NCI-H524 treated with DMSO at 0.1 percent for 48 hours (cell line): ENCODE results near the gene POLD2.

Experiments
- DNase-seq: peaks from one replicate; lab custom pipeline; 2025; lab: John Stamatoyannopoulos, UW

Gene POLD2

DNA sequence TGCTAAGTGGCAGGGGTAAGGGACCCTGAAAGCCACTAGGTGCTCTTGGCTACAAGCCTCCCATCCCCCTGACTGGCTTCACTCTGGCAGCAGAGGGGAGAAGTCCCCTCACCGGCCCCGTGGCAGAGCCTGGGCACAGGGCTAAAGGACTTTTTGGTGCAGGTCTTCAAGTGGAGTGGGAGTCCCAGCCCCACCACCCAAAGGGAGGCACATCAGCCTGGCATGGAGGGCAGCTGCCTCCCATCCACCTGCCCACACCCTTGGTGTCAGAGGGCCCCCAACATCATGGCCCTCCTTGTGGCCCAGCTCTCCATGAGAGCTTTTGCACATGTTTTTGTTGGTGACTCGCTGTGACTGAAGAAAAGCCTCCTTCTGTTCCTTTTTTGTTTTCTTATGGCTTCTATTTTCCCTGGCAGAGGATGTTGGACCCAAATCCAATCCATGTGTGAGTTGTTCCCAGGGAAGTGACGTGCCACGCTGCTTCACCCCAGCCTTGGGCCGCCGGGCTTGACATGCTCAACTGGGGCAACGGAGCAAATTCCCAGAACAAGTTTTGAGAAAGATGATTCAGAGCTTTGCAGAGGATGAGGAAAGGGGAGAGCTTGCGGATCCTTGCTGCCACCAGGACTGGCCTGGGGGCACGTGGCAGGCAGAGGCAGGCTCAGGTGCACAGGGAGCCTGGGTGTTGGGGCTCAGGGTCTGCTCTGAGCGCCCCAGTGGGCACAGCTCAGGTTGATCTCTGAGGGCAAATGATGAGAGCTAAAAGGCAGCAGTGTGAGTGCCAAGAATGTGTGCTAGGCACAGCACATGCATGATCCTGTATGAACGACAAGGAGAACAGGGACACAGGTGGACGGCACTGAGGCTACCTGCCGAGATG is 21.1 kb downstream of the POLD2 start:
- no peak for DNase-seq

DNA sequence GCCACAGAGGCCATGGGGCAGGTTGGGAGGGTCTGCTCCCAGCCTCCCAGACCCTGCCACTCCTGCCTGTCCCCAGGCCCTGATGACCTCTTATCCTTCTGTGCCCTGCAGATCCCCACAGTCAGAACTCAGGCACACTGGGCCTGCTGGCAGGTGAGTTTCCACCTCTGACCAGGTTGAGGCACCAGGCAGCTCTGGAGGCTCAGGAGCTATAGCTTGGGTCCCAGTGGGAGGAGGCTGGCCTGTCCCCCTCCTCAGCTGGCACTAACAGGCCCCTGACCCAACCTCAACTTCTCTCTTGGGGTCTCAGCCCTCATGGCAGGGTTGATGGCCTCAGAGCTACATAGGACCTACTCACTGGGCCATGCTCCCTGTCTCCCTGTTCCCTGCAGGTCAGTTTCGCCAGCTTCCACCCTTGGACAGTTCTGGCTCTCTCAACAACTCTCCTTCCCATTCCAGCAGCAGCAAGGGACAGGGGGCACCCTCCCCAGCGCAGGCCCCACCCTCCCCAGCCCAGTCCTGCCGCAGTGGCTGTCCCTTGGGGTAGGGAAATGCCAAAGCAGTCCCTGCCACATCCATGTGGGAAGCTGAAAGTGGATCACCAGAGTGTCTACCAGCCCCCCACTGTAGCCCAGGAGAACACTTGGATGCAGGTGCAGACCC is 21.9 kb downstream of the POLD2 start:
- no peak for DNase-seq

DNA sequence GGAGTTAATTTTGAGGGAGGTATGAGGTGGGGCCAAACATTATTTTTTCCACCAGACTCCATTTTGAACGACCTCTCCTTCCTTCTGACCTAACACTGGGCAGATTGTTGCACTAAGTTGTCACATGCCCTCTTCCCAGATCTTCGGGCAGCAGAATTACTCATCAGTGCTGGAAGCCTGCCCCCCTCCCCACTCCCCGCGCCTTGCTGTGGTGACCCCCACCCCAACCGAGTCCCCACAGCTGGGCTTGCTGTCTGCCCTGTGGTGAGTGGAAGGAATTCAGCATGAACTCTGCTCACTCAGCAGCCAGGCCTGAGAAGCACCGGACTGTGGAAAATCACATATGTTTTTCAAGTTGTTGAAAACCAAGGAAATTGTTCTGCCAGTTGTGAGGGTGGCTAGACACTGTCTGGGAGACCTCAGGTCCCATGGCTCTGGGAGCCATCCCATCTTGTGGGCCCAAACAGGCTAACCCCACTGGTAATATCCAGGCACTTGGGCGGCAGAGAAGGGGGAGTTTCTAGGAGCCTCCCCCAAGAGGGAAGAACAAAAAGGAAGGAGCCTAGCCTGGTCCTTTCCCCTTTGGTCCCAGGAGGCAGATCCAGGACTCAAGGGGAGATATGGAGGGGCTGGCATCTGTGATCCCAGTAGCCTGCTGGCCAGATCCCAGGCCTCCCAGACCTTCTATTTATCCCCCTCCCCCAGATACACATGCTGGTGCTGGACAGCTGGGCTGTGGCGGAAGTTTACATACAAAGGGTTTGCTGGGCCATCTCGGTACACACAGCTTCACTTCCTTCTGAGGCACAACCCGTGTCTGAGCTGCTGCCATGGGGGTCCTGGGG is 22.7 kb downstream of the POLD2 start:
- DNase-seq, result no peak

DNA sequence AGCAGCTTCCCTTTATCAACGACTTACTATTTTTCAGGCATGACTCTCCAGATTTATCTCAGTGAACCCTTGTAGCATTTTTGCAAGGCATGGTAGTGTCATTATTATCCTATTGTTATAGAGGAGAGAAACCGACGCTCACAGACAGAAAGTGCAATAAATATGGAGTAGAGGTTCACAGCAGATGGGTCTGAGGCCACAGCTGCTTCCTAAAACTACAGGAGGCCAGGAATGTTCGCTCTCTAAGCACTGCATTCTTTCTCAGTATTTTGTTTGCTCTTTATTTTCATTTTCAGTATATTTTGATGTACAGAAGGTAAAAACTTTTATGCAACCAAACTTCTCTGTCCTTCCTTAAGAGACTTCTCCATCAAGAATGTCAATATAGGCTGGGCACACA is 23.7 kb downstream of the POLD2 start:
- DNase-seq, result no peak

DNA sequence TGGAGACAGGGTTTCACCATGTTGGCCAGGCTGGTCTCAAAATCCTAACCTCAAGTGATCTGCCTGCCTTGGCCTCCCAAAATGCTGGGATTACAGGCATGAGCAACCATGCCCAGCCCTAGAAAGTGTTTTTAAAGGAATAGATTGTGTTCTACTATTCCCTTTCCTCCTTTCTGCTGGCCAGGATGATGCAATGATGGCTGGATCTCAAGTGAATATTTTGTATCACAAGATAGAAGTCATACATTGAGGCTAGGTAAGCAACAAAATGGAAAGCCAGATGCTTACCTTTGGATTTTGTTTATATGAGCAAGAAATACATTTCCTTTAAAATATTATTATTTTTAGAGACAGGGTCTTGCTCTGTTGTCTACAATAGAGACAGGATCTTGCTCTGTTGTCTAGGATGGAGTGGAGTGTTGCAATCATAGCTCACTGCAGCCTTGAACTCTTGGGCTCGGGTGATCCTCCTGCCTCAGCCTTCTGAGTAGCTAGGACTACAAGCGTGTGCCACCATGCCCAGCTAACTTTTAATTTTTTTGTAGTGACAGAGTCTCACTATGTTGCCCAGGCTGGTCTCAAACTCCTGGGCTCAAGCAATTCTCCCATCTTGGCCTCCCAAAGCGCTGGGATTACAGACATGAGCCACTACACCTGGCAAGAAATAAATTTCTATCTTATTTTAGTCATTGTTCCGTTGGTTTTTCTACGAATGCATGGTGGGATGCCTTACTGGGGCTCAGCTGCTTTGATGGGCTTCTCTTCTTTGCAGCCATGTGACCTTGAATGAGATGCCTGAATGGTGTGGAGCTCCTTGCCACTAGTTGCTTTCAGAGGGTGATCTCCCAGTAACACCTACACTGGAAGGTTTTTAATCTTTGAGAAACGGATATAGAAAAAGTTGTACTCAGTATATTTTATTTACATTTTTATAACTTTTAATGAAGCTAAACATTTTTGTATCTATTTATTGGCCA is 25.0 kb downstream of the POLD2 start:
- no peak for DNase-seq

DNA sequence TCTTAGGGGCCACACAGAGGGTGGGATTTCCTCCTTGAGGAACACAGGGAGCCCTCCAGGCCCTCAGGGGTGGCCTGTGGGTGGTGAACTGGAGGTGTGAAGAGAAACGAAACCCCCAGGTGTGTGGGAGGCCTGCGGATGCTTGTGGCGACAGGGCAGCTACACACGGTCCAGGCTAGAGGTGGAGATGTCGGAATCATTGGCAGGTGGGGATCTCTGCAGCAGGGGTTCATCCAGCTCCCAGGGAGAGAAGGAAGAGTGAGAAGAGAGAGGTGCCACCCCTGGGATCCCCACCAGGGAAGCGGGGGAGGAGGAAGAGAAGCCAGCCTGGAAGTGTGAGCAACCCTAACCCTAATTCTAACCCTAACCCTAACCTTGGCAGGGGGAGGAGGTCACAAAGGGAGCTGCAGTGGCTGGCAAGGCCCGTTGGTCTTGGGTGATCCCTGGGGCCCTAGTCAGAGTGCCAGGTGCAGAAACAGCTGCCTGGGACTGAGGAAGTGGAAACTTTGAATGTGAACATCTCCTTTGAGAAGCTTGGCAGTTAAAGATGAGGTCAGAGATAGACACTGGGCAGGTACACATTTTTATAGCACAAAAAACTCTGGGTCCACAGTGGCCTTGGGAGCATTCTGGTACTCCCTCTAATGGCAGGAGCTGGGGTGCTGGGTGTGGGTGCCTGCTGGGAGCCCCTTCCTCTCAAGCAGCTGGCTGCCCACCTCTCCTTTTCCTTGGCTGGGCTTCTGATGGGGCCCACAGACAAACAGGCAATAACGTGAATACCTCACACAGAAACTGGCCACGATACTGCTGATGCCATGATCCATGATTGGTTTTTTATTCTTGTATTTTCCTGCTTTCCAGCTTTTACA is 26.1 kb downstream of the POLD2 start:
- no peak for DNase-seq

DNA sequence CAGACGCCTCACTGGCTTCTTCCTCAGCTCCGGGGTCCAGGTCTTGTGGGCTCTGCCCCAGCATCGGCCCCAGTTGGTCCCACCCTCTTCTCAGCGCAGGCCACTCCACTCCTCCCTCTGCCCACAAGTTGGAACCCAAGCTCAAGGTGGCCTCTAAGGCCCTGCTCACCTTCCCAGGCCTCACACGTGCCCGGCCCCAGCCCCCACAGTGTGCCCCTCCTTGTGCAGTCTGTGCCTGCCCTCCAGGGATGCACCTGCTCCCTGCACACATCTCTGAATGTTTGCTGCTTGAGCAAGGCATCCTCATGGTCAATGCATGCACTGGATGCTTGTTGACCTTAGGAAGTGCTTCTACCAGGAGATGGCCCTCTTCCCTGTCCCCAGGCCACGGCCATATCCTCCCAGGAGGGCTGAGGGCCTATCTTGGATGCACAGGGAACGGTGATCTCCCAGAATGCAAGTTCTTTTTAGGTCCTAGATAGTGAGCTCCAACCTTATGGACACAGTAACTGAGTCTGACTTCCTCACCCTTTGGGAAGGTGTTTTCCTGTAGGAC is 26.9 kb downstream of the POLD2 start:
- no peak for DNase-seq

DNA sequence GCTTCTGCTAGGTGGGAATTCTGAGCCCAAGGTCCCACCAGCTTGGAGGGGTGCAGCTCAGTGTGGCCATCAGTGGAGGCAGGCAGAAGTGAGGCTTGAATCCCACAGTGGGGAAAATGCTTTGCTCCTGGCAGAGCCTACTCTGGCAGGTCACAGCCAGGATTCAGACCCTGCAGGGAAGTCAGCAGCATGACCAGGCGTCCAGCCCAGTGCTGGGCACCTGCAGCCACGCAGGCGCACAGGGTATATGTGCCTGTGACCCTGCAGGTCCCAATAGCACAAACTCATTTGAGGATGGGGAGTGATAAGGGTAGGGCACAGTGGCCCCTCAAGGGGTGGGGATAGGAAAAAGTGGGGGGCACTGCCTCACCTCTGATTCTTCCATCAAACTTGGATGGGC is 27.6 kb downstream of the POLD2 start:
- no peak for DNase-seq

DNA sequence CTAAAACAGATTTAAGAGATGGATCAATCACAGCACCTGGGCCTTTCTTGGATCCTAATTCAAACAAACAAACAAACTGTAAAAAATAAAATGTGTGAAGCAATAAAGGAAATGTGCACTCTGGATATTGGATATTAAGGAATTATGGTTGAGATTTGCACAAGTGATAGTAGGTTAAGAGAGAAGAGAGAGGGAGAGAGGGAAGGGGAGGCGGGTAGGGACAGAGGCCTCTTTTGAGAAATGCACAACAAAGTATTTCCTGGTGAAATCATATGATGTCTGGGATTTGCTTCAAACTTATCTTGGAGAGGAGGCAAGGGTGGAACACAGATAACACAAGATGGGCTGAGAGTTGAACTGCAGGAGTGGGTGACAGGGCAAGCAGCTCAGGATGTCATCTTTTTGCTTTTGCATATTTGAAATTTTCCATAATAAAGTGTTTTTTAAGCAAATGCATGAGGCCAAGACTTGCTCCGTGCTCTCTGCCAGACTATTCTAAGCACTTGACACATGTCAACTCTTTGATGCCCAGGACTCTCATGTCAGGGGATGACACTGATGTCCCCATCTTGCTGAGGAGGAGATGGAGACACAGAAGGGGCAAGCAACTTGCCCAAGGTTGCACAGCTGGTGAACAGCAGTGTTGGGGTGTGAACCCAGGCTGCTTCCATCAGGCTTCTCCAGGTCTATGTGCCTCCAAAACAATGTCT is 28.3 kb downstream of the POLD2 start:
- DNase-seq, result no peak

DNA sequence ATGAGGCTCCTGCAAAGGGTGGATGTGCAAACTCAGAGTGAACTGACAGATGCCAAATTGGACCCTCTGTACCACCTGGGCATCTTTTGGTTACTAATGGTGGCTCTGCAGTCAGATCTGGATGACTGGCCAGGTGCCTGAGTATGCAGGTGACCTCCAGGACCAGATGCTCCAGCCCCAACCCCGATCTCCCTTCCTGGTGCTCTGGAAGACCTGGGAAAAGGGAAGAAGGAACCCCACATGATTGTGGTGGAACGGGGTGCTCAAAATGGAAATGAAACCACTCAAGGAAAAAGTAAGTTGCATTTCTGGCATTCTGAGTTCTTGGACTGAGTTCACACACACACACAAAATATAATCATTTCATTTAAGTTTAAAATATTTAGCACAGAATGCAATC is 29.0 kb downstream of the POLD2 start:
- DNase-seq, result no peak

DNA sequence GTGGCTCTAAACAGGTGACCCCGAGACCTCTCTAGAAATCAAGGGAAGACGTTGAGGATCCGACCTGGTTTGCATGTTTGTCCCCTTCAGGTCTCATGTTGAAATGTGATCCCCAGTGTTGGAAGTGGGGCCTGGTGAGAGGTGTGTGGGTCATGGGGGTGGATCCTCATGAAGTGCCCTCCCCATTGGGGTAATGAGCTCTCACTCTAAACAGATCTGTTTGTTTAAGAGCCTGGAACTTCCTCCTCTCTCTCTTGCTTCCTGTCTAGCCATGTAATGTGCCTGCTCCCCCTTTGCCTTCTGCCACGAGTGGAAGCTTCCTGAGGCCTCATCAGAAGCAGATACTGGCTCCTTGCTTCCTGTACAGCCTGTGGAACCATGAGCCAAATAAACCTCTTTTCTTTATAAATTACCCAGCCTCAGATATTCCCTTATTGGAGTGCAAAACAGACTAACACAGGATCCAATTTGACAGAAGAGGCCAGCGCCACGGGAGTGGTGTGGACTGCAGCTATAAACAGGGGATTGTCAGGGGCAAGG is 30.2 kb downstream of the POLD2 start:
- DNase-seq, result no peak

DNA sequence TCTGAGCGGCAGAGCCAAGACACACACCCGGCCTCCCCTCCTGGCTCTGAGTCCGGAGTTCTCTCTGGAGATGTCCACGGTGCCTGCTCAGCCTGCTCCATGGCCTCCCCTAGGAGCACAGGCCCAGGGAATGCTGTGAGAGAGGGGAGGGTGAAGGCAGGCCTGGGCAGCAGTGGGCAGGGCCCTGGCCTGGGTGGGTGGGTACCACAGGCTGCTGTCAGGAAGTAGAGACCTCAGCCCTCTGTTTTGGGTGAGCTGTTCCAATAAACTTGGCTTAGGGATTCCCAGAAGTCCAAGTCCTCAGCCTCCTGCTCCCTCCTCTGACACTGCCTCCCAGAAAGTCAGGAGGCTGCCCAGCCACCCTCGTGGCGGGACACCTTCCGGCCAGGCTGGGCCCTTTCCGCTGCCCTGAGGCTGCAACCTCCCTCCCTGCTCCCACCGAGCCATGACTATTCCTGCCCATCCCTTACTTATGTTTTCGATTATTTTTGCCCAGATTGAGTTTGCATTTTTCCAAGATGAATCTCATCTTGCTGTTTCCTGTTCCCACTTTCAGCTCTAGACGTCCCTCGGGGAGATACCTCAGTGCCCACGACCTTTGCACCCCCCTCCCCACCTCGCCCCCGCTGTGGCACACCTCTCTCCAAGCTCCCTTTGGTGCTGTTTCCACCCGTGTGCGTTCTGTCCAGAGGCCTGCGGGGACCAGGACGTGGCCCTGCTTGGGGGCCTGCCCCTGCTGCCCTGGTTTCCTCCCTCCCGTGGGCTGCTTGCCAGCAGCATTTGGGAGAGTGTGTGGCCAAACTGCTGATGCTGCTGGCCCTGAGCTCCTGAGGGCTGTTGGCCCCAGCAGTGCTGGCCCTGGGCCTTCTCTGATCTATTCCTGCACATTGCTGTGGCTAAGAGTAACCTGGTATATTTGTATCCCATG is 35.2 kb downstream of the POLD2 start:
- DNase-seq, result no peak

DNA sequence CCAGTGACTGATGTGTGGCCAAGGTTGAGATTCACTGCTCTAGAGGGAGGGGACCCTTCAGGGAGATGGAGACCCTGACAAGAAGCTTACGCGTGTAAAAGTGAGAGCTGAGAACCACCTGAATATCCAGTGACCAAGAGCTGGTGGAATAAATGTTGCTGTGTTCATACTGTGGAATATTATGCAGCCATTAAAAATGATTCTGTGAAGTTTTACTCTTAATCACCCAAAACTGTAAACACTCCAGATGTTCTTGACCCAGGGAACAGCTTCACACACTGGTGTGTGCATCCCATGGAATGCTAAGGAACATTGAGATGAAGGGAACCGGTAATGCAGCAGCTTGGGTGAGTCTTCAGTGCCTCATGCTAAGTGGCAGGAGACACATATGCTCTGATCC is 36.7 kb downstream of the POLD2 start:
- DNase-seq, result no peak

DNA sequence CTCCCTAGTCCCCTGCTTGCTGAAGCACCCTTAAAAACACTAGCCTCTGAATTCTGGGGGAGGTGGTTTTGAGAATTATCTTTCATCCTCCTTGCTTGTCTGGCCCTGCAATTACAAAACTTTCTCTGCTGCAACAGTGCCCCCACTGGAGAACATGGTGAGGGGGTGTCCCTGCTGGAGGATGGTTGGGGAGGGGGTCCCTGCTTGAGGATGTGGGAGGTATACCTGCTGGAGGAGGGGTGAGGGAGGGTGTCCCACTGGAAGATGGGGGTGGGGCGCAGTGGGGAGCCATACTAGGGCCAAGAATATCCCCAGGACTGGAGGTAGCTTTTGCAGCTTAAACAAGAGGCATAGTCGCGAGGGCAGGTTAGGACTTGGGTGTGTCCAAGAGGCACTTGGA is 37.8 kb downstream of the POLD2 start:
- DNase-seq, result no peak

DNA sequence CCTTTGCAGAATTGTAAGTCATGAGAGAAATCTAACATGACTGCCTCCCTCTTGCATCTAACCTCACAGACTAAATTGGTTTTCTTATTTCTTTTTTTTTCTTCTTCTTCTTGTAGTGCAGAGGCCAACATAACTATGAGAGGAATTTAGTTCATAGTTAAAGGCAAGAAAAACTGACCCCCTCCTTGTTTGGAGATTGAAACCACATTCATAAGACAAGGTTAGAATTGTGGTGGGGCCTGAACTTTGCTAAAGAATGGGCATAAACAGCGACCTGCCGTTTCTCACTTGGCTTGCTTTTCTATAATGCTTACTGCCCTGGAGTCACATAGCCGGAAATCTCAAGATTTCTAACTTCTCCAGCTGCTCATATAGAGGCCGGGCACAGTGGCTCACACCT is 38.6 kb downstream of the POLD2 start:
- no peak for DNase-seq

DNA sequence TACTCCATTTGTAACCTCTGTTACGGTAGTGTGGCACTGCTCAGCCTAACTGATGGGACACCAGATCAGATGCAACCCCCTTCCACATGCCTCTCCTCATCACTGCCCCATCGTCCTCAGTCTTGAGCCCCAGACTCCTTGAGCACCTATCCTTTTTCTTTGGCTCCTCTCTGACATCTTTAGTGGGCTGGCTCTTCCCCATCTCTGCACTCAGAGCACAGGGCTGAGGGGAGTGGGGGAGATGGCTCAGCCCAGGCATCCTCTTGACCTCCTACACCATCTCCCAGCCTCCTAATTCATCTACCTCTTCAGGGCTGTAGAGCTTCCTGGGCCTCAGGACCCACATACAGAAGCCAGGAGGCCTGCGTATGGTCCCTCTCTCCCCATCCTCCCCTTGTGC is 39.6 kb downstream of the POLD2 start:
- DNase-seq, result no peak

DNA sequence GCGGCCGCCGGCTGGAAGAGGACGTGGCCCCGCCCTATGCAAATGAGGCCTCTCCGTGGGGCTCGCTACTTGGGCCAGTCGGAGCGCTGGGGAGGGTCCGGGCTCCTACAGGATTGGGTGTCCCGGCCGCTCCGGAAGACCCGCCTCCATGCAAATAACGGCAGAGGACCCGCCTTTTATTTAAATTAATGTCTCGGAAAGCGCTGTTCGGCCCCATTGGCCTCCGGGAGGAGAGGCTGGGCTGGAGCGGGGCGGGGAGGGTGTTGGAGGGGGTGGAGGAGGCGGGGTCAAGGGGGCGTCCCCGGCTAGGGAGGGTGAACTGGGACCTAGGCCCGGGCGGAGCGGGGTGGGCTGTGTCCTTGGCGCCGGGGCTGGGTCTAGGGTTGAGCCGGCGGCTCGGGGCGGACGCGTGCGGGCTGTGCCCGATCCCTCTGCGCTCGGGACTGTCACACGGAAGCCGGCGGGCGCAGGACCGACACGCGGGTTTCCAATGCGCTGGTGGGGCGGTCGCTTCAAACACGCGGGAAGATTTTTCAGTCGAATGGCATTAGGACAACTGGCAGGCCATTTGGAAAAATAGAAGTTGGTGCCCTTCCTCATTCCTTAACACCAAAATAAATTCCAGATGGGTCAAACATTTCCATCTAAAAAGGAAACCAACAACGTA is 40.7 kb downstream of the POLD2 start:
- DNase-seq, result peak; percentile 84
